ENCODE measurements around the gene HSD17B1. TPM values are rescaled to one million over a fixed set of nuclear protein-coding genes. Genes with fewer than 3 reads are reported as not detected.

The HSD17B1 gene
- total RNA-seq, 1 experiment from 2014 or later = 1.5 TPM

- Histone ChIP-seq H4K91ac (ENCODE audit: insufficient read length, low read depth, low read length) (no peak overlapping the region), H2BK15ac (ENCODE audit: low read depth, low read length) (no peak overlapping the region), H4K8ac (replicated peaks; ENCODE audit: insufficient read length, low read depth, low read length) (no peak overlapping the region), H3K23ac (ENCODE audit: insufficient read length, low read depth, low read length) (no peak overlapping the region), H3K79me1 (ENCODE audit: insufficient read depth, low read depth, low read length, poor library complexity, severe bottlenecking) (no peaks in the 10 kb centered on the region), H2AK5ac (ENCODE audit: insufficient read length, low read length) (no peak overlapping the region), H3K23me2 (ENCODE audit: insufficient read length, low read depth, low read length, poor library complexity, severe bottlenecking) (peaks cover 3% of the 10 kb centered on the region), H3K56ac (ENCODE audit: insufficient read length, low read depth, low read length) (no peak overlapping the region), H3K27me3 (ENCODE audit: insufficient read depth, low read length) (no peaks in the 10 kb centered on the region), H3T11ph (ENCODE audit: low read length) (no peak overlapping the region), H2BK120ac (ENCODE audit: low read depth, low read length, poor library complexity, severe bottlenecking) (no peak overlapping the region), H3K9me3 (ENCODE audit: control insufficient read depth, low read depth, low read length) (no peaks in the 10 kb centered on the region), H3K4me1 (ENCODE audit: insufficient read depth, low read length) (no peaks in the 10 kb centered on the region), H4K20me1 (ENCODE audit: control insufficient read depth, insufficient read depth, insufficient read length) (no peaks in the 10 kb centered on the region), H3K9ac (ENCODE audit: extremely low read depth, insufficient read length, low read length) (no peak overlapping the region), H3K18ac (ENCODE audit: insufficient read length, low read depth, low read length) (no peak overlapping the region), H3K4me2 (ENCODE audit: insufficient read depth, insufficient read length, low read length) (no peak overlapping the region), H3K27ac (ENCODE audit: insufficient read length, low read depth, low read length) (no peak overlapping the region), H2AFZ (ENCODE audit: low read length) (no peak overlapping the region), H2BK12ac (ENCODE audit: insufficient read length, low read depth, low read length) (no peak overlapping the region), H2BK5ac (ENCODE audit: insufficient read length, low read length) (no peak overlapping the region), H3K79me2 (ENCODE audit: insufficient read depth, low read length) (no peaks in the 10 kb centered on the region), H4K5ac (ENCODE audit: insufficient read length, low read depth, low read length) (no peak overlapping the region), H2BK20ac (ENCODE audit: low read depth, low read length, poor library complexity, severe bottlenecking) (no peak overlapping the region), H3K4ac (ENCODE audit: low read depth, low read length) (no peak overlapping the region), H3K14ac (ENCODE audit: insufficient read depth, low read length) (no peak overlapping the region)
- no peak for DNase-seq
- 0 out of 5 replicates have a peak, but pooled peaks cover 0 to 3% of the 10 kb centered on the region in 2 experiments for H3K9me3 Mint-ChIP-seq
- peaks cover 0 to 4% (median 0%) of the 10 kb centered on the region in 3 experiments; a peak in 3 of 7 replicates for H3K36me3 Mint-ChIP-seq (ENCODE audit: insufficient read depth in 1 of 3, low read depth in 3 of 3)
- no peak overlapping the region for H3K4me3 Mint-ChIP-seq
- peaks cover 2 to 8% of the 10 kb centered on the region in 2 experiments; a peak in 3 of 4 replicates for H3K4me1 Mint-ChIP-seq
- peaks cover 35% of the 10 kb centered on the region for H3K27me3 Mint-ChIP-seq (ENCODE audit: low read depth)
- no peak for TF ChIP-seq CTCF (conservative IDR thresholded peaks at IDR 0.05)
- WGBS (ENCODE audit: extremely low coverage, insufficient read length, low lambda C conversion rate) = no CpG with 5 or more reads among the region's 6 CpGs
- no peak overlapping the region for H3K27ac Mint-ChIP-seq
Observed at GRCh38 chr17:42527932-42528331, 24.8 kb upstream of the HSD17B1 start.
